K562 (cell line): ENCODE data around the gene TMPRSS11D. TPM values are rescaled to one million over a fixed set of nuclear protein-coding genes. Genes with fewer than 3 reads are reported as not detected.

ENCODE experiments used
- ATAC-seq: fragments of 200-7000 bp; cut with Tn5 transposase; 3 replicates; pipeline ENCODE4 v1.9.1; 2020; ENCODE audit warnings: moderate library complexity
- BruUV-seq: library from RNA; stranded (reverse); fragments of 400-500 nt; replicated peaks from 2 replicates; lab custom pipeline; 2021; lab: Mats Ljungman, UMichigan
- CTCF ChIA-PET: fragments of 300-600 bp; formaldehyde crosslinking; extraction: SDS; loops from one replicate; lab custom pipeline; 2021; ENCODE audit warnings: low intra/inter-chr PET ratio; lab: Yijun Ruan, JAX
- POLR2A ChIA-PET: fragments of 300-600, 350-650 bp; sonication (Branson Sonifier 250); formaldehyde crosslinking; extraction: SDS; loops from one replicate; lab custom pipeline; 2021; ENCODE audit warnings: antibody characterized with exemption, inconsistent platforms; lab: Yijun Ruan, JAX
- DNase-seq, 4 experiments: peaks; one replicate each; pipeline versions ENCODE4 v3.0.0 to v3.0.0-alpha.2; 2011 to 2018; ENCODE audit warnings: low spot score in 3 of 4, mixed read lengths in 3 of 4; ENCODE audit errors: extremely low read depth in 1 of 4
- FAIRE-seq: peaks from 2 replicates; lab custom pipeline; 2011; peaks lifted over from hg19 to GRCh38; lab: Jason Lieb, UNC
- H2AFZ ChIP-seq: 2 replicates; pipeline ENCODE4 v1.6.0; 2011; ENCODE audit warnings: low read depth, low read length, control low read depth, inconsistent platforms
- H3K27ac ChIP-seq: fragments of 200-600 bp; 3 replicates; pipeline ENCODE4 v1.8.0; 2011; ENCODE audit warnings: low read depth, mild to moderate bottlenecking, control low read depth, inconsistent platforms, low read length, moderate library complexity, mixed read lengths; ENCODE audit errors: extremely low read depth
- H3K27me3 ChIP-seq, 2 experiments: fragments of 300-600 bp in 1 of 2; 2 replicates in 1 of 2; 3 replicates in 1 of 2; pipeline versions ENCODE4 v1.6.0 to v1.8.0; 2011; ENCODE audit warnings: inconsistent platforms in 2 of 2, low read length in 2 of 2, mild to moderate bottlenecking in 1 of 2, mixed read lengths in 1 of 2, moderate library complexity in 1 of 2; ENCODE audit not compliant: control insufficient read depth in 2 of 2, insufficient read depth in 2 of 2
- H3K36me3 ChIP-seq: fragments of 300-600 bp; 3 replicates; pipeline ENCODE4 v1.8.0; 2011; ENCODE audit warnings: mild to moderate bottlenecking, low read length, inconsistent platforms; ENCODE audit not compliant: control insufficient read depth, insufficient read depth
- H3K4me1 ChIP-seq, 2 experiments: fragments of 200-600 bp in 1 of 2; replicated peaks in 1 of 2; 2 replicates in 1 of 2; 3 replicates in 1 of 2; pipeline versions ENCODE4 v1.5.1 to v1.8.0; 2011; ENCODE audit warnings: inconsistent platforms in 2 of 2, low read length in 2 of 2, mild to moderate bottlenecking in 1 of 2, mixed read lengths in 1 of 2, moderate library complexity in 1 of 2; ENCODE audit not compliant: control insufficient read depth in 2 of 2, insufficient read depth in 2 of 2
- H3K4me2 ChIP-seq: 2 replicates; pipeline ENCODE4 v1.6.1; 2011; ENCODE audit warnings: low read length, control low read depth, inconsistent platforms, mixed read lengths; ENCODE audit not compliant: insufficient read depth
- H3K4me3 ChIP-seq: fragments of 200-600 bp; sonication (generic), shearing (Covaris generic); 2 replicates; pipeline ENCODE4 v1.5.1; 2016; ENCODE audit warnings: control low read depth, inconsistent platforms
- H3K79me2 ChIP-seq: fragments of 200-600 bp; 3 replicates; pipeline ENCODE4 v1.8.0; 2011; ENCODE audit warnings: low read length, inconsistent platforms; ENCODE audit not compliant: control insufficient read depth, insufficient read depth
- H3K9ac ChIP-seq, 2 experiments: 2 replicates each; pipeline versions ENCODE4 v1.6.0 to v1.6.1; 2011; ENCODE audit warnings: low read depth in 2 of 2, low read length in 2 of 2, control low read depth in 1 of 2, inconsistent platforms in 1 of 2, mild to moderate bottlenecking in 1 of 2, mixed read lengths in 1 of 2; ENCODE audit not compliant: insufficient read depth in 1 of 2
- H3K9me1 ChIP-seq: one replicate; pipeline ENCODE4 v1.6.0; 2011; ENCODE audit warnings: inconsistent platforms, mild to moderate bottlenecking, low read length, moderate library complexity; ENCODE audit not compliant: control insufficient read depth, insufficient read depth
- H3K9me3 ChIP-seq: replicated peaks from 2 replicates; pipeline ENCODE4 v1.5.1; 2011; ENCODE audit warnings: low read depth, low read length, inconsistent platforms; ENCODE audit not compliant: control insufficient read depth, insufficient read depth
- H4K20me1 ChIP-seq: replicated peaks from 2 replicates; pipeline ENCODE4 v1.6.1; 2011; ENCODE audit warnings: low read length, inconsistent platforms, mixed read lengths; ENCODE audit not compliant: control insufficient read depth, insufficient read depth
- CC2D1A ChIP-seq: fragments of 450-650 bp; IDR thresholded peaks from 2 replicates; pipeline ENCODE4 v1.6.1; 2017; ENCODE audit warnings: mild to moderate bottlenecking
- MCM2 ChIP-seq: fragments of 450-650 bp; IDR thresholded peaks from 2 replicates; pipeline ENCODE4 v1.6.1; 2017; ENCODE audit warnings: low read depth, mild to moderate bottlenecking
- PRPF4 ChIP-seq: fragments of 200-400 bp; formaldehyde crosslinking; IDR thresholded peaks from one replicate; pipeline ENCODE4 v1.6.1; 2017; ENCODE audit warnings: low read length, low read depth, mild to moderate bottlenecking; ENCODE audit not compliant: insufficient read depth, poor library complexity, severe bottlenecking
- RERE ChIP-seq: sonication (generic); formaldehyde crosslinking; IDR thresholded peaks from 2 replicates; pipeline ENCODE4 v1.8.0; 2023; ENCODE audit warnings: missing genetic modification reagents, mild to moderate bottlenecking, borderline replicate concordance
- ZKSCAN3 ChIP-seq: fragments of 250-450 bp; sonication (Bioruptor Pico); IDR thresholded peaks from 2 replicates; pipeline ENCODE4 v1.4.0; 2020
- WGBS: fragments of 100-300 bp; shearing (Covaris generic); methylation state at CpG from one replicate; pipeline ENCODE4 v1.1.6; 2016; ENCODE audit warnings: low coverage, mixed read lengths; ENCODE audit not compliant: insufficient coverage; ENCODE audit errors: missing lambda C conversion rate; 5-methylcytosine and 5-hydroxymethylcytosine counted together
- in situ Hi-C: fragments of 300-500 bp; cut with MboI; formaldehyde crosslinking; loops from 4 replicates; pipeline ENCODE4 v1.15.0; 2018; ENCODE audit warnings: inconsistent platforms, mixed read lengths
- intact Hi-C: fragments of 100-400 bp; cut with micrococcal nuclease; formaldehyde crosslinking; loops from 2 replicates; pipeline ENCODE4 v1.14.2; 2022
- polyA plus RNA-seq, 8 experiments: library from polyadenylated mRNA; depleted of rRNA in 4 of 8; stranded (reverse) in 5 of 8; unstranded in 3 of 8; fragments of >200 nt; fragmentation: Nextera tagmentation in 2 of 8; fragmentation: Illumina TruSeq in 1 of 8; extraction: Ambion mirVana in 2 of 8; extraction: Trizol in 1 of 8; gene quantifications; 2 replicates each; pipeline versions ENCODE4 v1.2.1 to v1.2.3, GENCODE V29; 2011 to 2014; ENCODE audit warnings: inconsistent platforms in 1 of 8, missing spikeins in 1 of 8
- total RNA-seq, 7 experiments: library from RNA; depleted of rRNA in 6 of 7; stranded (reverse); fragments of >200 nt in 6 of 7; fragmentation: Illumina TruSeq in 2 of 7; extraction: Trizol in 2 of 7; gene quantifications; 2 replicates each; pipeline versions ENCODE4 v1.2.1 to v1.2.3, GENCODE V29; 2011 to 2021; ENCODE audit warnings: low replicate concordance in 1 of 7

TMPRSS11D gene
- total and polyA plus RNA-seq, 9 of the 15 experiments (the other 6 are each of a cell fraction or from before 2014, with no cell fraction given) = not detected

GRCh38 chr4:67869580-67870190 is 14.1 kb downstream of the TMPRSS11D start (continued):
- no peak for TF ChIP-seq CC2D1A

- TF ChIP-seq RERE (CRISPR knock-in tag) (no peak), MCM2 (no peak), ZKSCAN3 (CRISPR knock-in tag) (no peak), PRPF4 (no peak)
- Histone ChIP-seq H3K9ac (no peak overlapping the region), H3K27me3 (no peaks in the 10 kb centered on the region), H3K79me2 (no peaks in the 10 kb centered on the region), H3K4me2 (no peak overlapping the region), H3K9me3 (no peaks in the 10 kb centered on the region), H4K20me1 (no peaks in the 10 kb centered on the region), H2AFZ (no peak overlapping the region), H3K27ac (no peak overlapping the region), H3K36me3 (no peaks in the 10 kb centered on the region), H3K4me3 (no peak overlapping the region), H3K4me1 (no peaks in the 10 kb centered on the region), H3K9me1 (no peaks in the 10 kb centered on the region)
- no peak for FAIRE-seq
- intact Hi-C loops (no loop called here), in situ Hi-C loops (no loop called here)
- WGBS = 4% methylated on average over 6 of the region's 6 CpGs
- CTCF ChIA-PET = no interaction called here
- POLR2A ChIA-PET = no interaction called here
- BruUV-seq = no TSS peak
- DNase-seq = no peak
- no peak for ATAC-seq
These were observed 22.3 kb downstream of the TMPRSS11D start for GRCh38 chr4:67861513-67861912.
